ENCODE results near the gene CACNB2. TPM values are rescaled to one million over a fixed set of nuclear protein-coding genes. Genes with fewer than 3 reads are reported as not detected.

The CACNB2 gene
- total RNA-seq, 2 donors from 2014 or later: 5.5 to 17.4 TPM

DNA sequence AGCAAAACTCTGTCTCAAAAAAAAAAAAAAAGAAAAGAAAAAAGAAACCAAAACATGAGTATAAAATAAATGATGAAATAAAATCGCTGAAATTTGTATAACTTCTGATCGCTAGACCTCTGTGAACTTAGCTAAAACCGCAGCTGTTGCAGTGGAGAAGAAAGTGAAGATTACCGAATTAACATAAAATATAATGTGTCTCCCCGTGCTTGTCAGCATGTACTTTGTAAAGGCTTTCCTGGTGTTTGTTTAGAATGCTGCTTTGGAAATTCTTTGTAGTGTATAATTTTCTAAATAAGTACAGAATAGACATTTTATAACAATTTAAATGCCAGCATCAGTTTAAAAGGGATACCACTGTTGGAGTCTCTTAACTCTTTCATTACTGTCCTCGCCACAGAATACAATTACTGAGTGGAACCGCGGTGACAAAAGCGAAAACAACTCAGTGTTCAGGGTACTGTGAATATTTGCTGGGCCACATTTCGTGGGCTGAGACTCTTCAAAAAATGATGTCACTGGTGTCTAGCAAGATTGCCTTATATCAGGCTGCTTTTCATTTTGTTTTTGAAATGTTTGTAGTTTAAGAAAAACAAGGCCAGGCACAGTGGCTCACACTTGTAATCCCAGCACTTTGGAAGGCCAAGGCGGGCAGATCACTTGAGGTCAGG lies 343.4 kb downstream of the CACNB2 start:
- Histone ChIP-seq H3K36me3 (no peaks in the 10 kb centered on the region), H3K4me3 (no peak overlapping the region), H3K27me3 (replicated peaks; ENCODE audit: insufficient read depth) (no peaks in the 10 kb centered on the region), H3K27ac (no peak overlapping the region), H3K9me3 (no peaks in the 10 kb centered on the region), H3K4me1 (replicated peaks) (no peaks in the 10 kb centered on the region)
- intact Hi-C loops (cut with DNase I): no loop called here
- TF ChIP-seq POLR2A (IDR thresholded peaks at IDR 0.05) (no peak), POLR2AphosphoS5 (IDR thresholded peaks at IDR 0.05) (no peak)
- TF ChIP-seq, protein P1, sequence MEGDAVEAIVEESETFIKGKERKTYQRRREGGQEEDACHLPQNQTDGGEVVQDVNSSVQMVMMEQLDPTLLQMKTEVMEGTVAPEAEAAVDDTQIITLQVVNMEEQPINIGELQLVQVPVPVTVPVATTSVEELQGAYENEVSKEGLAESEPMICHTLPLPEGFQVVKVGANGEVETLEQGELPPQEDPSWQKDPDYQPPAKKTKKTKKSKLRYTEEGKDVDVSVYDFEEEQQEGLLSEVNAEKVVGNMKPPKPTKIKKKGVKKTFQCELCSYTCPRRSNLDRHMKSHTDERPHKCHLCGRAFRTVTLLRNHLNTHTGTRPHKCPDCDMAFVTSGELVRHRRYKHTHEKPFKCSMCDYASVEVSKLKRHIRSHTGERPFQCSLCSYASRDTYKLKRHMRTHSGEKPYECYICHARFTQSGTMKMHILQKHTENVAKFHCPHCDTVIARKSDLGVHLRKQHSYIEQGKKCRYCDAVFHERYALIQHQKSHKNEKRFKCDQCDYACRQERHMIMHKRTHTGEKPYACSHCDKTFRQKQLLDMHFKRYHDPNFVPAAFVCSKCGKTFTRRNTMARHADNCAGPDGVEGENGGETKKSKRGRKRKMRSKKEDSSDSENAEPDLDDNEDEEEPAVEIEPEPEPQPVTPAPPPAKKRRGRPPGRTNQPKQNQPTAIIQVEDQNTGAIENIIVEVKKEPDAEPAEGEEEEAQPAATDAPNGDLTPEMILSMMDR (IDR thresholded peaks at IDR 0.05): no peak
- DNase-seq (ENCODE audit: low spot score): no peak
- 86% methylated on average over 11 of the region's 11 CpGs for WGBS

DNA sequence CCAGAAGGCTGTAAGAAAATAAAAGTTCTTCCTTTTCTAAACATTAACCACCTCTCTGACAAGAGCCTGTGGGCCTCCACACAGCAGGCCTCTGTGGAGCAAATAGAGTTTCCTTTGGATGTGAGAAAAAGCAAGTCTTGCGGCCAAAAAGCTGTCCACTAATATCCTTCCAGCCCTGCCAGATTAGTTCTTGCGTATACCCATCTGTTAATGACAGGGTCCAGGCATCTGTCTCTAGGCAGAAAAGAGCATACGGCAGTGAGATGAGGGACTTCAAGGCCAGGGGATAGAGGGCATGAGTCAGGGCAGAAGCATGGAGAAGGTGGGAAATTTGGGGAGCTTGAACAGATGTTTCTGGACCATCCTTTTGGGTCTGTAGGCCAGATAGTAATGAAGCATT lies 346.2 kb downstream of the CACNB2 start:
- TF ChIP-seq POLR2AphosphoS5 (IDR thresholded peaks at IDR 0.05): no peak
- no peak for TF ChIP-seq POLR2A (IDR thresholded peaks at IDR 0.05)
- TF ChIP-seq, protein P1 (IDR thresholded peaks at IDR 0.05): no peak
- Histone ChIP-seq H3K9me3 (no peaks in the 10 kb centered on the region), H3K4me1 (replicated peaks) (no peaks in the 10 kb centered on the region), H3K4me3 (no peak overlapping the region), H3K27me3 (replicated peaks; ENCODE audit: insufficient read depth) (no peaks in the 10 kb centered on the region), H3K27ac (no peak overlapping the region), H3K36me3 (no peaks in the 10 kb centered on the region)
- DNase-seq (ENCODE audit: low spot score): no peak
- intact Hi-C loops (cut with DNase I): no loop called here
- WGBS: 93% methylated on average over 3 of the region's 3 CpGs

DNA sequence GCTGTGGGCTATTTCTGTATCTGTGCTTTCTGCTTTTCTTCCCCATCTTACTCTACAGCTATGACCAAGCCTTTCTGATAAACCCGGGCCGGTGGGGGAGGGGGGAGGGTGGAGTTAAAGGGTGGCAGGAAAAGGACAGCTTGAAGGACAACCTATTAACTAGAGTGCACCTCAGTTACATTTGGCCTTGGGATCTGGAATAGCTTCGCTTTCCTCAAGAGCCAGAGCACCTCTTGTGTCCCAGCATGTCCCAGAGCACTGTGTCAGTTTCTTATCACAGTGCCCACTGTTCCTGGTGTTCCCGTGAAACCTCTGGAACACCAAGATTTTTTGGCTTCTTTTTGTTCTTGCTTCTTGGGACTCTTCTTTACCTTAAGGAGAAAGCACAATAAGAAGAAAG lies 350.5 kb downstream of the CACNB2 start:
- no peak for DNase-seq (ENCODE audit: low spot score)
- WGBS: 93% methylated on average over 4 of the region's 4 CpGs
- Histone ChIP-seq H3K9me3 (no peaks in the 10 kb centered on the region), H3K36me3 (no peaks in the 10 kb centered on the region), H3K4me1 (replicated peaks) (no peaks in the 10 kb centered on the region), H3K27ac (no peak overlapping the region), H3K4me3 (no peak overlapping the region), H3K27me3 (replicated peaks; ENCODE audit: insufficient read depth) (no peaks in the 10 kb centered on the region)
- intact Hi-C loops (cut with DNase I): no loop called here
- TF ChIP-seq POLR2AphosphoS5 (IDR thresholded peaks at IDR 0.05) (no peak), POLR2A (IDR thresholded peaks at IDR 0.05) (no peak)
- TF ChIP-seq, protein P1 (IDR thresholded peaks at IDR 0.05): no peak

- H3K27ac ChIP-seq: no peak overlapping the region
- 73% methylated on average over 8 of the region's 8 CpGs for WGBS
- intact Hi-C loops (cut with DNase I): no loop called here
- TF ChIP-seq POLR2AphosphoS5 (IDR thresholded peaks at IDR 0.05) (no peak), POLR2A (IDR thresholded peaks at IDR 0.05) (no peak)
- TF ChIP-seq, protein P1 (IDR thresholded peaks at IDR 0.05): no peak
- no peak overlapping the region for H3K4me3 ChIP-seq
- no peaks in the 10 kb centered on the region for H3K27me3 ChIP-seq (replicated peaks; ENCODE audit: insufficient read depth)
- H3K36me3 ChIP-seq: no peaks in the 10 kb centered on the region
- no peaks in the 10 kb centered on the region for H3K4me1 ChIP-seq (replicated peaks)
- no peak for DNase-seq (ENCODE audit: low spot score)
- no peaks in the 10 kb centered on the region for H3K9me3 ChIP-seq
These were observed 357.7 kb downstream of the CACNB2 start for GRCh38 chr10:18497806-18498369.

- 84% methylated on average over 4 of the region's 4 CpGs for WGBS
These were observed 358.8 kb downstream of the CACNB2 start for GRCh38 chr10:18498998-18499397.

More at GRCh38 chr10:18498998-18499397, 358.8 kb downstream of the CACNB2 start:
- no peak for DNase-seq (ENCODE audit: low spot score)
- Histone ChIP-seq H3K9me3 (no peaks in the 10 kb centered on the region), H3K4me3 (no peak overlapping the region), H3K27me3 (replicated peaks; ENCODE audit: insufficient read depth) (no peaks in the 10 kb centered on the region), H3K36me3 (no peaks in the 10 kb centered on the region), H3K4me1 (replicated peaks) (no peaks in the 10 kb centered on the region), H3K27ac (no peak overlapping the region)
- TF ChIP-seq POLR2AphosphoS5 (IDR thresholded peaks at IDR 0.05) (no peak), POLR2A (IDR thresholded peaks at IDR 0.05) (no peak)
- TF ChIP-seq, protein P1 (IDR thresholded peaks at IDR 0.05): no peak
- intact Hi-C loops (cut with DNase I): no loop called here

Measured in prostate gland (tissue), 2 donors.